HG03378 (cell line): ENCODE results near the gene CORT.
A peak's percentile ranks its signal among the peaks of the same experiment; 100 is the strongest.
"Not testable (repeated sequence)": the region's sequence is repeated elsewhere in the genome, so short reads cannot be mapped to it uniquely, and the experiment has no call there.

Experiments
- ATAC-seq: cut with Tn5 transposase; IDR thresholded peaks from one replicate; pipeline ENCODE4 v1.9.1; 2021; ENCODE audit warnings: mild to moderate bottlenecking, moderate library complexity; ENCODE audit not compliant: unreplicated experiment

CORT gene

DNA sequence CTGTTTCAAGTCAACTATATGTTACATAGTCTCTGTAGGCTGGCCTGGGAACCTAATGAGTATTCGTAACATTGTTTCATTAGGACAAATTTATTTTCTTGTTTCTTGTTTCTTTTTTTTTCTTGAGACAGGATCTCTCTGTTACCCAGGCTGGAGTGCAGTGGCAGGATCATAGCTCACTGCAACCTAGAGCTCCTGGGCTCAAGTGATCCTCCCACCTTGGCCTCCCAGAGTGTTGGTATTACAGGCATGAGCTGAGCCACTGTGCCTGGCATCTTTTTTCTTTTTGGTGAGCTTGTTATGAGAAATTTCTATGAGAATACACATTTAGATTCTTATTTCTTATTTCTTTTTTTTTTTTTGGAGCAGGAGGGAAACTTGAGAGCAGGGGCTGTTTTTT lies 12.8 kb upstream of the CORT start:
- ATAC-seq, result no peak

DNA sequence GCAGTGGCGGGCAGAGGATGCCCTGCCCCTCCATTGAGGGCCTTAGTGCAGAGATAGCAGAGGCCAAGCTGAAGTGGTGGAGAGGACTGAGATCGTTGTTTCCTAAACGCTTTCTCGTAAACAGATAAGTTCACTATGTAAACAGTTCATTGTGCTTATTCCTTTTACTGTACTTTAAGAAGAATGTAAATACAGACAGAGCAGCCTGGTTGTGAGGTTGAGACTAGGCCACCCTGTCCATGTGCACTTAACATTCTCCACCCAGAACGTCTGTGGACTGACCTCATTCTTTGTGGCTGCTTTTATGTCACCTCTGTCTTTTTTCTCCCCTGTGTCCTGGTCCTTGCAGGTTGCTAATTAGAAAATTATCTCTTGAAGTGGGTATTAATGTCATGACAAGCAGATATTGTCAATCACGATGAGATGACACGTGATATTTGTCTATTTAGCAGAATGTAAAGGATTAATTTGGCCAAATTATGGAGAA lies 11.1 kb upstream of the CORT start:
- no peak for ATAC-seq

DNA sequence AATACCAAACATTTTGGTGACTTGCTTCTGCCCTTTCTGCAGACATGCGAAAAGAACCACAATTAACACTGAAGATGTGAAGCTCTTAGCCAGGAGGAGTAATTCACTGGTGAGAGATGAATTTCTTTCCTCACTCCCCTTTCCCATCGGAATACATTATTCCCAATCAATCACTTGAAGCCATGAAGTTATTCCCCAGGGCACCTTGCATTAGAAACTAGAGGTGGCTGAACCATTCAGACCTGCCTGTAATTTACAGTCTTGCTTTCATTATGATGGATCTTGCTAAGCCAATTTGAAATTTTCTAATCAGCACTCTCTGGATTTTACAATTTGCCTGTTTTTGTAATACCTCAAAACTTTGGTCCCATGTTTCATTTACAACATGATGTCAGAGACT lies 9.5 kb upstream of the CORT start:
- no peak for ATAC-seq

DNA sequence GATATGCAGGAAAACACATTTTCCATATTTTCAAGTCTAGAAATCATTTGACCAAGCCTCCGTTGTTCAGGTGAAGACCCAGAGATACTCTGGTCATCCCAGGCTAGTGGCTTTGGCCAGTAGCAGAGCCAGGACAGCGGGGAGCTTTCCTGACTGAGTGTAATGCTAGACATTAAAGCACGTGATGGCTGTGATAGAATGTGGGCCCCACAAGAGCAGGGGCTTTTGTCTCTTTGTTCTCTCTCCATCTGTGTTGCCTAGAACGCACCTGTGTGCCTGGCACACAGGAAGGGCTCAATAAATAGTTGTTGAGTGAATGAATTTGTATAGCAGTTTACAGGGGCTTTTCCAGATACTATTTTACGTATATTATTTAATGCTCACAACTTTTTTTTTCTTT lies 9.0 kb upstream of the CORT start:
- ATAC-seq, result no peak

DNA sequence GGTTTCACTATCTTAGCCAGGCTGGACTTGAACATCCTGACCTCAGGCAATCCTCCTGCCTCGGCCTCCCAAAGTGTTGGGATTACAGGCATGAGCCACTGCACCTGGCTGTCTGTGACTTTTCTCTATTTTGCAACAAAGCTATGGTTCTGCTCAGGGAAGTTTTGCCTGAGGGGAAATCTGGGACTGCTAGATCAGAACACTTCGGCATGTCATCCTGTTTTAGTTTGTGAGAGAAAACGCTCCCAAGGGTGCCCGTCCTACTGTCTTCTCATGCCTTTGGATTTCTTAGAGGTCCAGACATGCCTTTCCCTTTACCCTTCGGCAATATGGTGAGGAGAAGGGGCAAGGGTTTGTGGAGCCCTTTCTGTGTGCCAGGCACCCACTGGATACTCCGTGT lies 5.6 kb upstream of the CORT start:
- no peak for ATAC-seq

DNA sequence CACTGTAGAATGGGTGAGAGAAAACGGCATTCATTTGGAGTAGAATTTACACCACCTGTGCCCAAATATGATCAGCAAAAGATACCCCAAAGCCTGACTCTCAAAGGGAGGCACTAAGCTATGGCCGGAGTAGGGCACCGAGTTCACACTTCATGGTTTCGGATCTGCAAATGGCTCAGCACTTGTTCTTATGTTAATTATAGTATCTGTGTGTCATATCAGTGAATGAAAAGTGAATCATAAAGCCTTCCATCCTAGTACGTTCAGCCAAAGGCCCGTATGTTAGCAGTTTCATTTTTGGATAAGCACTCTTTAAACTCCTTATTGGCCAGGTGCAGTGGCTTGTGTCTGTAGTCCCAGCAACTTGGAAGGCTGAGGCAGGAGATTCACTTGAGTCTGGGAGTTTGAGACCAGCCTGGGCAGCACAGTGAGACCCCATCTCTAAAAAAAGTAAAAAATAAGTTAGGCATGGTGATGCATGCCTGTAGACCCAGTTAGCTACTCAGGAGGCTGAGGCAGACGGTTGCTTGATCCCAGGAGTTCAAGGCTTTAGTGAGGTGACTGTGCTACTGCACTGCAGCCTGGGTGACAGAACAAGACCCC lies 4.9 kb upstream of the CORT start:
- no peak for ATAC-seq

DNA sequence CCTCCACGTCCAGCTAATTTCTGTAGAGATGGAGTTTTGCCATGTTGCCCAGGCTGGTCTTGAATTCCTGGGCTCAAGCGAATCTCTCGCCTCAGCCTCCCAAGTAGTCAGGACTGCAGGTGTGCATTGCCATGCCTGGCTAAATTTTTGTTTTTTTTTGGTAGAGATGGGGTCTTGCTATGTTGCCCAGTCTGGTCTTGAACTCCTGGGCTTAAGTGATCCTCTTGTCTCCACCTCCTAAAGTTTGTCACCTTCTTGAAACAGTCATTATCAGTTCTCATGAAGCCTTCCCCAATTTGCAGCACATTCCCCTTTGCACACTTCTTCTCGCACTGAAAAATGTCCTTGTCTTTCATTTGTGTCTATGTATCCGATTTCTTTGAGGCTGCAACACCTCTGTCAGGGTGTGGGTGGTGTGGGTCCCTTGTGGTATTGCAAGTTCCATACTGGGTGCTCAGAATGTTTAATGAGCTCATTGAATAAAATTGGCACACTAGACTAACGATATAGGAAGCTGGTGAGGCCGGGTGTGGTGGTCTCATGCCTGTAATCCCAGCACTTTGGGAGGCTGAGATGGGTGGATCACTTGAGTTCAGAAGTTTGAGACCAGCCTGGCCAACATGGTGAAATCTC lies 2.9 kb upstream of the CORT start:
- no peak for ATAC-seq

DNA sequence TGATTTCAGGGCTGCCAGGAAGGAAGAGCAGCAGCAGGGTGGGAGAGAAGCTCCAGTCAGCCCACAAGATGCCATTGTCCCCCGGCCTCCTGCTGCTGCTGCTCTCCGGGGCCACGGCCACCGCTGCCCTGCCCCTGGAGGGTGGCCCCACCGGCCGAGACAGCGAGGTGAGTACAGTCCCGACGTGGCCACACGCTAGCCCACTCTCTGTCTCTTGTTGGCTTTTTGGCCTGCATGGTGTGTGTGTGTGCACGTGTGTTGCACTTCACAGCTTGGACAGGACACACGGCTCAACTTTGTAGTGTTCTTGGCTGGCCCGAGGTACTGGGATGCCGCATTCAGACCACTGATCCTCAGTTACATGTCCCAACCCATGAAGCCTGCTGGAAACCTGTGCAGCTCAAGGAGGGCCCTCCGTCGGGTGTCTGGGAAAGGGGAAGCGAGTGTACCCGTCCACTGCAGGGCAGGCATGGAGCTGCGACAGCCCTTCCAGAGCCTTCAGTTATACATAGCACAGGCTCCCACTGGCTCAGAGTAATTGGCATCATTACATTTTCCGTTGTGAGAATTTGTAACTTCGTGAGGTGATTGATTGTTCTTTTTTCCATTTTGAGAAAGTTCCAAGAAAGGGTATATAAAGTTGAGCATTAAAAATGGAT lies 454 bp downstream of the CORT start:
- no peak for ATAC-seq

DNA sequence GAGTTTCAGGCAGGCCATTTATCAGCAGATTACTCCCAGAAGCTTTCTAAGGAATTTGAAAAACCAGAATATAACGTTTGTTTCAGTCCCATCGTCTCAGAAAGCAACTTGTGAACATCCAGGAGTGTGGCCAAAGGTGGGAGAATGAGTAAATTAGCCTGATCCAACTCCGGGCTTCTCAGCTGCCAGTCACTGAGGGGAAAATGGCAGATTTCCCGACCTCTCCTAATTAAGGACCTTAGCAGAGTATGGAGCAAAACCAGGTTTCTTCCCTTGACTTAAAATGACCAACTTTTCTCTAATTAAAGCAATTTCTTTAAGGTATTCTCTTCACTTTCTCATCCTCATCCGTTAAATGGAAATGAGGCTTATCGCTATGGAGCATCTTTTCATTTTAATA lies 1.0 kb downstream of the CORT start:
- no peak for ATAC-seq

DNA sequence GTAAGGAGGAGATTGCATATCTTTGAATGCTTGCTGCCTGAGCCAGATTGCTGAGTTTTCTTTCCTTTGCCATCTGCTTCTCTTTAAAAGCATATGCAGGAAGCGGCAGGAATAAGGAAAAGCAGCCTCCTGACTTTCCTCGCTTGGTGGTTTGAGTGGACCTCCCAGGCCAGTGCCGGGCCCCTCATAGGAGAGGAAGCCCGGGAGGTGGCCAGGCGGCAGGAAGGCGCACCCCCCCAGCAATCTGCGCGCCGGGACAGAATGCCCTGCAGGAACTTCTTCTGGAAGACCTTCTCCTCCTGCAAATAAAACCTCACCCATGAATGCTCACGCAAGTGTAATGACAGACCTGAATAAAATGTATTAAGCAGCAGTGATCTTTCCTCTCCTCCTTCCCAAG lies 1.5 kb downstream of the CORT start:
- no peak for ATAC-seq

DNA sequence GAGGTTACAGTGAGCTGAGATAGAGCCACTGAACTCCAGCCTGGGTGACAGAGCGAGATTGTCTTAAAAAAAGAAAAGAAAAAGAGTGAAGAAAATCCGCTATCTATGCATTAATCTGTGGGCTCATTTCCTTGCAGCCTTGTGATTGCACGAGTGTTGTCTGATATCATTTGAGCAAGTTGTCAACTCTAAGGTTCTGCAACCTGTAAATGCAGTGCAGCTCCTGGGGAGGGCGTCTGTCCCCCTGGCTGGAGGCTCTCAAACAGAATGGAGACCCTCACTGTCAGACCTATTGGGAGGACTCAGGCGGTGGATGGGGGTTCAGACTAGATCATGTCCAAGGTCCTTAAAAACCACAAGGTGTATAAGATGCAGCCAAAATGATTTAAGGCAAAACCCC lies 6.2 kb downstream of the CORT start:
- no peak for ATAC-seq

DNA sequence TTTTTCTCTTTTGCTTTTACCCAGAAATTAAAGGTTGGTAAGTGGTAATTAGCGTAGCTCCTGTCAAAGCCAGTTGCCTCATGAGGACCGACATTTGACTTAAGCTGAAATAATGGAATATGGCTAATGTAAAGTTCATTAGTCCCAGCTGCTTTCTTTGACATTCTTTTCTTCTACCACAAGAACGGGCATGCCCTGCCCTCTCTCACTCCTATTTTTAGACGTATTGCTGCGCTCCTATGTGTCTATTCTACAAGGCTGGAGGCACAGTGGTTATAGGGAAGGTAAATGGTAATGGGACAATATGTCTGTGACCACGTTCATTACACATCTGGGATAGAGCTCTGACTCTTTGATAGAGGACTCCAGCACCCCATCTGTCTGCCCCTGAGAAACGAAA lies 6.8 kb downstream of the CORT start:
- ATAC-seq, result no peak

DNA sequence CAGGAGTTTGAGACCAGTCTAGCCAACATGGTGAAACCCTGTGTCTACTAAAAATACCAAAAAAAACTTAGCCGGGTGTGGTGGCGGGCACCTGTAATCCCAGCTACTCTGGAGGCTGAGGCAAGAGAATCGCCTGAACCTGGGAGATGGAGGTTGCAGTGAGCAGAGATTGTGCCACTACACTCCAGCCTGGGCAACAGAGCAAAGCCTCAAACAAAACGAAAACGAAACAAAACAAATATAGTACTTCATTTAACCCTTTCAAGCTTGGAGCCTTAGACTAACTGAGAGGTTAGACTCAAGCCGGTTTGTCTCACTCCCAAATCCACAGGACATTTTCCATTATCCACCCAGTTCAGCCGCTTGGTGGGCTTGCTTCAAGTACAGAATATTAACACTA lies 7.6 kb downstream of the CORT start:
- ATAC-seq, result not testable (repeated sequence)

DNA sequence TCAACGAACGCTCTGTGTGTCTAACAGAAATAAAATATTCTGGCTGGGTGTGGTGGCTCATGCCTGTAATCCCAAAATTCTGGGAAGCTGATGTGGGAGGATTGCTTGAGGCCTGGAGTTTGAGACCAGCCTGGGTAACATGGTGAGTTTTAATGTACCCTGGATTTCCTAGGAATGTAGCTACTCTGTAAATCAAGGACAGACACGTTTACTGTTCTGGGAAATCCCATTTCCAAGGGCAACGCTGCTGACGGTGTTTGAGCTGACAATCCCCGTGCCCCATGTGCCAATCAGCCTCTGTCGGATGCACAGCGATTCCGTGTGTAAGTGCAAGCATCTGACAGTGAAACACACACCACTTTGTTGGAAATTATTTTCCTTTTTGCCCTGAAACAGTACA lies 8.0 kb downstream of the CORT start:
- no peak for ATAC-seq

DNA sequence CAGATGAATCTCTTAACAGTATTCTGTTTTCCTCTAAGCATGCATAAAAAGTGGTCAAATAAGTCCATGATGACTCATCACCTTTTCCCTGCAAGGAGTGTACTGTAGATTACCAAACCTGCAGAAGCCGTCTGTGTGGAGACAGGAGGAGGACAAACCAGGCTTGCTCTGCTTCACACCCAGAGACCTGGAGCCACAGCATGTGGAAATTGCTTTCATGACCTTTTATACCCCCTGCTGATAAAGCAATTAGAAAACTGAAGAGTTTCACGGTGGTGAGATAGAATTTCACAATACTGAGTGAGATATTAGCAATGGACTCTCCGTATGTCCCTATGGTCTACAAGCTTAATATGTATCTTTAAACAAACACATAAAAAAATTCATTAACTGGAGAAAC lies 9.4 kb downstream of the CORT start:
- ATAC-seq, result no peak

DNA sequence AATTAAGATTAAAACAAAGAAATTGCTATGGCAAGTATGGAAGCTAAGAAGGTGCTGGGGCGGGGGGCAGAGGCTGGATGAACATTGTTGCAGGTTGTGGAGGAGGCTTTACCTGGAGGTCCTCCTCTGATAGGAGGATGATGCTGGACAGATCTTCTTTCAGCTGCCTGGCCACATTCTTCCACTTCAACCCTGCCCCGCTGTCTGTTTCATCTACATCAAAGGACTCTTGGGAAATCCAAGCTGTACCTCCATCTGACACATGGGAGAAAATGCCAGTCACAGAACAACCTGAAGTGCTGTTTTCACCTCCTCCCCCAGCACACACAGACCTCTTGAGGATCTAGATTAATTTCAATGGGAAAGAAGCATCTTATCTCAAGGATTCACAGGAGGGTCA lies 17.2 kb downstream of the CORT start:
- ATAC-seq, result no peak

DNA sequence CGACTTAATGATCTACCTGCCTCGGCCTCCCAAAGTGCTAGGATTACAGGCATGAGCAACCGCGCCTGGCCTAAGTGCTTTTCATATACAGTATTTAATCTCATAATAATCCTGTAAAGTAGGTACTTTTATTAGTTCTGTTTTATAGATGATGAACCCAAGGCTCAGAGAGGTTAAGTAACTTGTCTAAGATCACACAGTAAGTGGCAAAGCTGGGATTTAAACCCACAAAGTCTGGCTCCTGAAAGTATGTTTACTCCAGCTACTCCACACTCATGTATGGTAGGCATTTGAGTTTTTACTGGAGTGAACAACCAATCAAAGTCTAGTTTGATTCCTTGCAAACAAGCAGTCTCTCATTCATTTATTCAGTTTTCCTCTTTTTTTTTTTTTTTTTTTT lies 20.2 kb downstream of the CORT start:
- ATAC-seq, result no peak

DNA sequence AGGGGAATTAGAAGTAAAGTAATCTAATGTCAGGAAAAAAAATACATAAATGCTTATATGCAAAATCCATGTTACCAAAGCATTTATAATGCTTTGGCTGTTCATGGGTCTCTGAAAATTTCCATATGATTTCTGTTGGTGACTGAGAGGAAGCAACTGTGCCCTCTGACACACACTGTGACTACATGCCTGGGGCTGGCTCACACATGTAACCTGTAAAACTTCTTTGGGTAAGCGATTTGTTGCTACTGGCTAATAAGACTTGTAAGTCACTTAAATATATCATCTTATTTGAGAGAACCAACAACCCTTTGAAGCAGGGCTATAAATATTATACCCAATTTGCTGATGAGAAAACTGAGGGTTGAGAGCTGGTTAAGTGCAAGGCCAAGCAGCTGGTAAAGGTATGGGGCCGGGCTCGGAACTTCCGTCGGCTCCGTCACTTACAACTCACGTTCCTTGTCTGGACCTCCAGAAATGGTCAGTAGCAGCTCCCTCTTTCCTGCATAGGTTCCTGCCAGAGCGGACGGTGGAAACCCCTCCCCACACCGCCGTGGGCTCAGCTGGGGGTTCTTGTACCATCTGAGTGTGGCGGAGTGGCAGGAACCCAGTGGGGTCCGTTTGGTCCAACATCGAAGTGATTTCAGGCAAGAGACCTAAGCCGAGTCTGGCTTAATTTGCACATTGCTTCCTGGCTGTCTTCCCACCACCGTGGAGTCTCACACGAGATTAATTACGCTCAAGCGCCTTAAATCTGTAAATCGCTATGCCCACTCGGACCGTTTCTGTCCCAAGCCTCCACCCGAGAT lies 21.8 kb downstream of the CORT start:
- ATAC-seq, result no peak

DNA sequence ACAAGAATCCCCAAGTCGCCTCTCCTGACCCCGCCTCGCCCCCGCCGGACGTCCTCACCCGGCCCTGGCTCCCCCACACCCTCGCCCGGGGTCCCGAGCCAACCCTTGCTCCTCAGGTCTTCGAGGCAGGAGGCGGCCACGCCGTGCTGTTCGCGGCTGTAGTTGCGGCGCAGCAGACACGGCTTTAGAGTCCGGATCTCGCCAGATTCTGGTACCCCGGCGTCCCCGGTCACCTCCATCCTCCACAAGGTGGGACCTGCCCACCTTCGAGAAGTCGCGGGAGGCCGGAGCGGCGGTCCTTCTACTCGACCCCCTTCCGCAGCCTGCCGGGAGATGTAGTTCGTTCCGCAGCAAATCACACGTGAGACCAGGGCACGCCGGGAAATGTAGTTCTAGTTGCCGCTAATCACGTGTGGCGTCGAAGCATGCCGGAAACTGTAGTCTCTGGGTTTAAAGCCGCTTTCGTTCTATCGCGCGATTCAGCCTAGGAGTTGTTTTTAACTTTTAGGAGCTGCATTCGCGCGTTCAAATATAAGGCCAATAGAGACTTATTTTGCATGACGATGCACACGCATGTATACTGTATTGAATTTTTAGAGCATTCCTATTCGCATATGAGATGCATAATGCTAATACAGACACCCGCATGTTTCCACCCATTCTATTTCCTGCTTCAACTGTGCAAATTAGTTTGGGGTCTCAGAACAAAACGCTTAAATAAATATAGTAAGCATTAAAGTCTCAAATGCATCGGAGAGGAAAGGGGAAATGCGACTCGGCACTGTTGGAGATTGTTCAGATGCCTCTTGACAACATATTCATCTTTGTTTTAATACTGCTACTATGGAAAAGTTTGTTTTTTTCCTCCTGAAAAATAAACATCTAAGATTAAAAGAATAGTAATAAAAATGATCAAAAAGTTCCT lies 22.7 kb downstream of the CORT start, which contains the start of gene DFFA:
Gene DFFA, minus strand, starts transcription at position 310 of the 925 bp plus-strand sequence. Its CDS starts 71 bp downstream, at position 239.
- peak; percentile 76 for ATAC-seq

DNA sequence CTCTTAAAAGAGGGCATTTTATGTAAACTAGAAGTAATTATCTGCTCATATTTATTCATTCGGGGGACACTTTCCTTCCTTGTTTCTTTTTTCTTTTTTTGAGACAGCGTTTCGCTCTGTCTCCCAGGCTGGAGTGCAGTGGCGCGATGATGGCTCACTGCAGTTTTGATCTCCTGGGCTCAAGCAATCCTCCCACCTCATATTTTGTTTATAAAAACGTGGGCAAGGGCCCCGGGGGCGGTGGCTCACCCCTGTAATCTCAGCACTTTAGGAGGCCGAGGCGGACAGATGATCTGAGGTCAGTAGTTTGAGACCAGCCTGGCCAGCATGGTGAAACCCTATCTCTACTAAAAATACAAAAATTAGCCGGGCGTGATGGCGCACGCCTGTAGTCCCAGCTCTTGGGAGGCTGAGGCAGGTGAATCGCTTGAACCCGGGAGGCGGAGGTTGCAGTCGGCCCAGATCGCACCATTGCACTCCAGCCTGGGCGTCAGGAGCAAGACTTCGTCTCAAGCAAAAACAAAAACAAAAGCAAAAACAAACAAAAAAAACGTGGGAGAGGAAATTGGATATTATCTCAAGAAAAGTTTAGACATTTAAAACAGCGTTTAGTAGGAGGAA lies 23.4 kb downstream of the CORT start:
- ATAC-seq, result no peak
